ENCODE data around the gene PVR.
"Not testable (repeated sequence)": the region's sequence is repeated elsewhere in the genome, so short reads cannot be mapped to it uniquely, and the experiment has no call there.

The PVR gene

GRCh38 chr19:44618640-44619357 lies 24.9 kb upstream of the PVR start:
- DNase-seq (ENCODE audit: low read depth in 2 of 2): no peak

GRCh38 chr19:44620667-44621066 lies 23.0 kb upstream of the PVR start:
- no peak for DNase-seq (ENCODE audit: low read depth in 2 of 2)

- DNase-seq (ENCODE audit: low read depth in 2 of 2): no peak
Observed at GRCh38 chr19:44621367-44621766, 22.3 kb upstream of the PVR start.

GRCh38 chr19:44623080-44623479 lies 20.6 kb upstream of the PVR start:
- no peak for DNase-seq (ENCODE audit: low read depth in 2 of 2)

GRCh38 chr19:44623626-44624025 lies 20.1 kb upstream of the PVR start:
- no peak for DNase-seq (ENCODE audit: low read depth in 2 of 2)

GRCh38 chr19:44624840-44625354 lies 18.8 kb upstream of the PVR start:
- DNase-seq (ENCODE audit: low read depth in 2 of 2): no peak

GRCh38 chr19:44625637-44626036 lies 18.1 kb upstream of the PVR start:
- DNase-seq (ENCODE audit: low read depth in 2 of 2): not testable (repeated sequence)

- no peak for DNase-seq (ENCODE audit: low read depth in 2 of 2)
Observed at GRCh38 chr19:44626048-44626624, 17.6 kb upstream of the PVR start.

GRCh38 chr19:44627631-44628030 lies 16.1 kb upstream of the PVR start:
- no peak for DNase-seq (ENCODE audit: low read depth in 2 of 2)

- DNase-seq (ENCODE audit: low read depth in 2 of 2): no peak
Observed at GRCh38 chr19:44628793-44629192, 14.9 kb upstream of the PVR start.

- not testable (repeated sequence) for DNase-seq (ENCODE audit: low read depth in 2 of 2)
Observed at GRCh38 chr19:44631611-44632010, 12.1 kb upstream of the PVR start.

GRCh38 chr19:44634058-44634457 lies 9.7 kb upstream of the PVR start:
- not testable (repeated sequence) for DNase-seq (ENCODE audit: low read depth in 2 of 2)

GRCh38 chr19:44634785-44635184 lies 8.9 kb upstream of the PVR start:
- DNase-seq (ENCODE audit: low read depth in 2 of 2): no peak

- no peak for DNase-seq (ENCODE audit: low read depth in 2 of 2)
Observed at GRCh38 chr19:44635581-44636438, 7.9 kb upstream of the PVR start.

GRCh38 chr19:44636439-44637389 lies 7.0 kb upstream of the PVR start:
- DNase-seq (ENCODE audit: low read depth in 2 of 2): no peak

- no peak for DNase-seq (ENCODE audit: low read depth in 2 of 2)
Observed at GRCh38 chr19:44637390-44637764, 6.3 kb upstream of the PVR start.

GRCh38 chr19:44640518-44640917 lies 3.2 kb upstream of the PVR start:
- no peak for DNase-seq (ENCODE audit: low read depth in 2 of 2)

GRCh38 chr19:44641501-44642265 lies 2.0 kb upstream of the PVR start:
- DNase-seq (ENCODE audit: low read depth in 2 of 2): no peak

- no peak for DNase-seq (ENCODE audit: low read depth in 2 of 2)
Observed at GRCh38 chr19:44642377-44642776, 1.3 kb upstream of the PVR start.

GRCh38 chr19:44644402-44645016 lies 799 bp downstream of the PVR start:
- DNase-seq (ENCODE audit: low read depth in 2 of 2): no peak
